Neutrophil (primary cell): ENCODE measurements around the gene TCEAL8.
"Not testable (repeated sequence)": the region's sequence is repeated elsewhere in the genome, so short reads cannot be mapped to it uniquely, and the experiment has no call there.

Source experiments
- H3K27ac ChIP-seq: fragments of 200-600 bp; sonication (generic); 2 replicates; pipeline ENCODE4 v1.5.1; 2016; ENCODE audit warnings: mild to moderate bottlenecking, moderate library complexity
- H3K27me3 ChIP-seq: fragments of 200-600 bp; sonication (generic); 2 replicates; pipeline ENCODE4 v1.6.0; 2016; ENCODE audit warnings: mild to moderate bottlenecking
- H3K36me3 ChIP-seq: fragments of 200-600 bp; sonication (generic); 2 replicates; pipeline ENCODE4 v1.5.1; 2017
- H3K4me1 ChIP-seq, 2 experiments: fragments of 200-600 bp in 1 of 2; sonication (generic) in 1 of 2; 1 replicate in 1 of 2; 2 replicates in 1 of 2; pipeline versions ENCODE4 v1.5.1 to v1.6.1; 2013 to 2016; ENCODE audit warnings: low read depth in 1 of 2, low read length in 1 of 2, mild to moderate bottlenecking in 1 of 2, moderate library complexity in 1 of 2; ENCODE audit not compliant: control insufficient read depth in 1 of 2, insufficient read depth in 1 of 2
- H3K4me3 ChIP-seq, 2 experiments: fragments of 200-600 bp in 1 of 2; sonication (generic) in 1 of 2; 1 replicate in 1 of 2; 2 replicates in 1 of 2; pipeline ENCODE4 v1.5.1; 2013 to 2016; ENCODE audit warnings: low read depth in 1 of 2, low read length in 1 of 2, mild to moderate bottlenecking in 1 of 2, moderate library complexity in 1 of 2
- H3K9me3 ChIP-seq: fragments of 200-600 bp; sonication (generic); 2 replicates; pipeline ENCODE4 v1.5.1; 2016
- CTCF ChIP-seq: fragments of 200-600 bp; sonication (generic); IDR thresholded peaks from 2 replicates; pipeline ENCODE4 v1.5.1; 2016; ENCODE audit warnings: antibody characterized with exemption

Gene TCEAL8

GRCh38 chrX:103234869-103235268, 20.1 kb downstream of the TCEAL8 start:
- Histone ChIP-seq H3K4me3 (no peak overlapping the region), H3K27me3 (no peaks in the 10 kb centered on the region)
- no peak for TF ChIP-seq CTCF

GRCh38 chrX:103233263-103233662, 21.7 kb downstream of the TCEAL8 start:
- H3K4me1 ChIP-seq: no peaks in the 10 kb centered on the region
- H3K27ac ChIP-seq: no peak overlapping the region
- no peaks in the 10 kb centered on the region for H3K36me3 ChIP-seq
- H3K4me3 ChIP-seq: no peak overlapping the region
- H3K27me3 ChIP-seq: no peaks in the 10 kb centered on the region
- H3K9me3 ChIP-seq: no peaks in the 10 kb centered on the region
- no peak for TF ChIP-seq CTCF

More at GRCh38 chrX:103234869-103235268, 20.1 kb downstream of the TCEAL8 start:
- H3K9me3 ChIP-seq: no peaks in the 10 kb centered on the region
- no peak overlapping the region for H3K27ac ChIP-seq
- H3K4me1 ChIP-seq: no peaks in the 10 kb centered on the region
- H3K36me3 ChIP-seq: no peaks in the 10 kb centered on the region

GRCh38 chrX:103225918-103226317, 29.0 kb downstream of the TCEAL8 start:
- H3K4me3 ChIP-seq: not testable (repeated sequence)

GRCh38 chrX:103220511-103221323, 34.2 kb downstream of the TCEAL8 start:
- H3K27me3 ChIP-seq: no peaks in the 10 kb centered on the region
- no peak for TF ChIP-seq CTCF
- H3K36me3 ChIP-seq: no peaks in the 10 kb centered on the region
- no peak overlapping the region for H3K4me3 ChIP-seq
- H3K27ac ChIP-seq: no peak overlapping the region
- no peaks in the 10 kb centered on the region for H3K9me3 ChIP-seq
- H3K4me1 ChIP-seq: no peaks in the 10 kb centered on the region

More at GRCh38 chrX:103225918-103226317, 29.0 kb downstream of the TCEAL8 start:
- H3K4me1 ChIP-seq, H3K36me3 ChIP-seq, H3K27ac ChIP-seq, H3K27me3 ChIP-seq, H3K9me3 ChIP-seq: not testable (repeated sequence)

- Histone ChIP-seq H3K27me3 (no peaks in the 10 kb centered on the region), H3K9me3 (no peaks in the 10 kb centered on the region), H3K4me1 (no peaks in the 10 kb centered on the region), H3K27ac (no peak overlapping the region), H3K36me3 (no peaks in the 10 kb centered on the region), H3K4me3 (peak overlapping the region; percentile 56 to 62)
- no peak for TF ChIP-seq CTCF
These were observed 39.4 kb downstream of the TCEAL8 start for GRCh38 chrX:103215425-103215991.

- H3K4me3 ChIP-seq: peak within 1 kb of the TSS; percentile 56 to 62
- H3K27ac ChIP-seq: no peak within 1 kb of the TSS
- no peaks in the 10 kb centered on the region for H3K27me3 ChIP-seq
- H3K4me1 ChIP-seq: no peaks in the 10 kb centered on the region
- no peak for TF ChIP-seq CTCF
- no peaks in the 10 kb centered on the region for H3K36me3 ChIP-seq
- no peaks in the 10 kb centered on the region for H3K9me3 ChIP-seq
These were observed 40.0 kb downstream of the TCEAL8 start, which contains the start of gene BEX4 for GRCh38 chrX:103214870-103215424. BEX4 (plus strand) TSS chrX:103215108; CDS start chrX:103216154, 1,046 bp downstream.
